ENCODE measurements around the gene FHL5. TPM values are rescaled to one million over a fixed set of nuclear protein-coding genes. Genes with fewer than 3 reads are reported as not detected.

The FHL5 gene
- polyA plus RNA-seq, 1 donor from 2014 or later, result not detected

DNA sequence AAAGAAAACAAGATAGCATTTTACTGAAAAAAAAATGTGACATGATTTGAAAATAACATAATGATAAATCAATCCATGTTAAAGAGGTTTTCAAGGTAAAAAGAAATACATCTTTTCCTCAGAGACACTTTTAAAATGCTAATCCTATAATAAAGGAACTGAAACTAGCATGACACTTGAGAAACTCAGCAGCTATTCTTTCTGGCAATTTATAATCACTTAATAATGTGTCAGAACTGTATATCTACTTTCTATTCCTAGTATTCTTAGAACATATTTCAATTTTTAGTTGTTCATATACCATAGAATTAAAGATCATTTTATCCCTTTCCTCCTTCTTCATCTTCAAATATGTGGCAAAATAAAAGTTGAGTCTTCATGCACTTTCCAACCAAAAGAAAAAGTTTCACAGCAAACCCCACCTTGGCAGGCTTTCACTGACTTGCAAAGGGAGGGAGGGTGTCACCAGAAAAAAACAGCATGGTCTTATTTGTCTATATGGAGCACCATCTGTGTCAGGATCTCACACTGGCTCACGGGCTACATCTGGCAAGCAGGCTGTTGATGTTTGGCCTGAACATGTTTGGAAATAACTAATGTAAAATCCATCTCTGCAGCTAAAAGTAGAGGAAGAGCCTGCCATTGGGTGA, 48.5 kb downstream of the FHL5 start:
- Histone ChIP-seq H3K27ac (ENCODE audit: low read length) (no peak overlapping the region), H3F3A (ENCODE audit: insufficient read depth, low read length, poor library complexity, severe bottlenecking) (no peaks in the 10 kb centered on the region), H3K36me3 (ENCODE audit: insufficient read depth, low read length) (no peaks in the 10 kb centered on the region), H3K9me2 (ENCODE audit: insufficient read depth, low read length) (no peaks in the 10 kb centered on the region), H3K79me2 (replicated peaks; ENCODE audit: insufficient read depth, low read length) (no peaks in the 10 kb centered on the region), H3K9ac (ENCODE audit: low read length) (no peak overlapping the region), H3K4me3 (ENCODE audit: low read length) (no peak overlapping the region), H2AFZ (ENCODE audit: low read depth, low read length) (no peak overlapping the region), H3K4me2 (ENCODE audit: low read length) (no peak overlapping the region), H3K27me3 (ENCODE audit: insufficient read depth, low read depth, low read length) (no peaks in the 10 kb centered on the region), H4K20me1 (ENCODE audit: insufficient read depth) (no peaks in the 10 kb centered on the region), H3K9me3 (ENCODE audit: low read length) (no peaks in the 10 kb centered on the region)
- TF ChIP-seq EZH2 (IDR thresholded peaks at IDR 0.05; ENCODE audit: borderline replicate concordance, insufficient read depth, low read length, poor library complexity, severe bottlenecking), result no peak
- TF ChIP-seq, protein P1, sequence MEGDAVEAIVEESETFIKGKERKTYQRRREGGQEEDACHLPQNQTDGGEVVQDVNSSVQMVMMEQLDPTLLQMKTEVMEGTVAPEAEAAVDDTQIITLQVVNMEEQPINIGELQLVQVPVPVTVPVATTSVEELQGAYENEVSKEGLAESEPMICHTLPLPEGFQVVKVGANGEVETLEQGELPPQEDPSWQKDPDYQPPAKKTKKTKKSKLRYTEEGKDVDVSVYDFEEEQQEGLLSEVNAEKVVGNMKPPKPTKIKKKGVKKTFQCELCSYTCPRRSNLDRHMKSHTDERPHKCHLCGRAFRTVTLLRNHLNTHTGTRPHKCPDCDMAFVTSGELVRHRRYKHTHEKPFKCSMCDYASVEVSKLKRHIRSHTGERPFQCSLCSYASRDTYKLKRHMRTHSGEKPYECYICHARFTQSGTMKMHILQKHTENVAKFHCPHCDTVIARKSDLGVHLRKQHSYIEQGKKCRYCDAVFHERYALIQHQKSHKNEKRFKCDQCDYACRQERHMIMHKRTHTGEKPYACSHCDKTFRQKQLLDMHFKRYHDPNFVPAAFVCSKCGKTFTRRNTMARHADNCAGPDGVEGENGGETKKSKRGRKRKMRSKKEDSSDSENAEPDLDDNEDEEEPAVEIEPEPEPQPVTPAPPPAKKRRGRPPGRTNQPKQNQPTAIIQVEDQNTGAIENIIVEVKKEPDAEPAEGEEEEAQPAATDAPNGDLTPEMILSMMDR (IDR thresholded peaks at IDR 0.05; ENCODE audit: poor library complexity, severe bottlenecking), result no peak
- TF ChIP-seq, protein P2, sequence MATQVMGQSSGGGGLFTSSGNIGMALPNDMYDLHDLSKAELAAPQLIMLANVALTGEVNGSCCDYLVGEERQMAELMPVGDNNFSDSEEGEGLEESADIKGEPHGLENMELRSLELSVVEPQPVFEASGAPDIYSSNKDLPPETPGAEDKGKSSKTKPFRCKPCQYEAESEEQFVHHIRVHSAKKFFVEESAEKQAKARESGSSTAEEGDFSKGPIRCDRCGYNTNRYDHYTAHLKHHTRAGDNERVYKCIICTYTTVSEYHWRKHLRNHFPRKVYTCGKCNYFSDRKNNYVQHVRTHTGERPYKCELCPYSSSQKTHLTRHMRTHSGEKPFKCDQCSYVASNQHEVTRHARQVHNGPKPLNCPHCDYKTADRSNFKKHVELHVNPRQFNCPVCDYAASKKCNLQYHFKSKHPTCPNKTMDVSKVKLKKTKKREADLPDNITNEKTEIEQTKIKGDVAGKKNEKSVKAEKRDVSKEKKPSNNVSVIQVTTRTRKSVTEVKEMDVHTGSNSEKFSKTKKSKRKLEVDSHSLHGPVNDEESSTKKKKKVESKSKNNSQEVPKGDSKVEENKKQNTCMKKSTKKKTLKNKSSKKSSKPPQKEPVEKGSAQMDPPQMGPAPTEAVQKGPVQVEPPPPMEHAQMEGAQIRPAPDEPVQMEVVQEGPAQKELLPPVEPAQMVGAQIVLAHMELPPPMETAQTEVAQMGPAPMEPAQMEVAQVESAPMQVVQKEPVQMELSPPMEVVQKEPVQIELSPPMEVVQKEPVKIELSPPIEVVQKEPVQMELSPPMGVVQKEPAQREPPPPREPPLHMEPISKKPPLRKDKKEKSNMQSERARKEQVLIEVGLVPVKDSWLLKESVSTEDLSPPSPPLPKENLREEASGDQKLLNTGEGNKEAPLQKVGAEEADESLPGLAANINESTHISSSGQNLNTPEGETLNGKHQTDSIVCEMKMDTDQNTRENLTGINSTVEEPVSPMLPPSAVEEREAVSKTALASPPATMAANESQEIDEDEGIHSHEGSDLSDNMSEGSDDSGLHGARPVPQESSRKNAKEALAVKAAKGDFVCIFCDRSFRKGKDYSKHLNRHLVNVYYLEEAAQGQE (IDR thresholded peaks at IDR 0.05; ENCODE audit: borderline replicate concordance), result no peak
- no peak for TF ChIP-seq SMC3 (conservative IDR thresholded peaks at IDR 0.05; ENCODE audit: poor library complexity)
- TF ChIP-seq MXI1 (conservative IDR thresholded peaks at IDR 0.05; ENCODE audit: poor library complexity, severe bottlenecking), result no peak
- no peak for TF ChIP-seq TAF1 (IDR thresholded peaks at IDR 0.05; ENCODE audit: low read depth)
- no peak for TF ChIP-seq EP300 (conservative IDR thresholded peaks at IDR 0.05; ENCODE audit: poor library complexity, severe bottlenecking)
- no peak for TF ChIP-seq POLR2AphosphoS5 (IDR thresholded peaks at IDR 0.05)
- TF ChIP-seq RAD21 (conservative IDR thresholded peaks at IDR 0.05), result no peak

DNA sequence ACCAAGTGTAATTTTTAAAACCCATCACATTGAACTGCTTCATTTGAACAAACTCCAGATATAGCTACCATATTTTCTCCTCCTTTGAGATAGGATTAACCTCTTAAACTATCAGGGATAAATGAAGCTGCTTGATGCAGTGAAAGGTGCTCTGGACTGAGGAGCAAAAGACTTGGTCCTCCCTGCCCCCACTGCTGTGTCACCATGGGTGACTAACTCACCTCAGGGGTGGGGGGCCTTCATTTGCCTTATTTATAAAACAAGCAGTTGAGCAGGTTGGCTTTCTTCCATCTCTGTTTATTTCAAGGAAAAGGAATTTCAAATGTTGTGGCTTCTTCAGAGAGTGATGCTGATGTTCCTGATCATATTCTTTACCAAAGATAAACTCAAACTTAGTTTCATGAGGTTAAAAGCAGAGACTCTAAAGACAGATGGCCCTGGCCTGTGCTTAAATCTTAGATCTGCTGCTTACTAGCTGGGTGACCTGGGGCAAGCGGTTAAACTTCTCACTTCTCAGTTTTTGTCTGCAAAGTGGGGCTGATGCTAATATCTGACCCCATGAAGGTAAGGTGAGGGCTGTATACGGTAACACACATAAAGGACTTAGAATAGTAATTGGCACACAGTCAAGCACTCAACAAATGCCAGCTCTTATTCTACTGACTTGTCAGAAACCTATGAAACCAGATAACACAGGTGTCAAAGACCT, 50.5 kb downstream of the FHL5 start:
- H3K27ac ChIP-seq (ENCODE audit: low read length), result no peak overlapping the region
- H3K4me3 ChIP-seq (ENCODE audit: low read length), result no peak overlapping the region
- H3K9ac ChIP-seq (ENCODE audit: low read length), result no peak overlapping the region
- H3K9me3 ChIP-seq (ENCODE audit: low read length), result no peaks in the 10 kb centered on the region
- no peaks in the 10 kb centered on the region for H3K36me3 ChIP-seq (ENCODE audit: insufficient read depth, low read length)
- H3K4me2 ChIP-seq (ENCODE audit: low read length), result no peak overlapping the region
- H2AFZ ChIP-seq (ENCODE audit: low read depth, low read length), result no peak overlapping the region
- TF ChIP-seq EP300 (conservative IDR thresholded peaks at IDR 0.05; ENCODE audit: poor library complexity, severe bottlenecking) (no peak), POLR2AphosphoS5 (IDR thresholded peaks at IDR 0.05) (no peak), RAD21 (conservative IDR thresholded peaks at IDR 0.05) (no peak), EZH2 (IDR thresholded peaks at IDR 0.05; ENCODE audit: borderline replicate concordance, insufficient read depth, low read length, poor library complexity, severe bottlenecking) (no peak), TAF1 (IDR thresholded peaks at IDR 0.05; ENCODE audit: low read depth) (no peak), MXI1 (conservative IDR thresholded peaks at IDR 0.05; ENCODE audit: poor library complexity, severe bottlenecking) (no peak), SMC3 (conservative IDR thresholded peaks at IDR 0.05; ENCODE audit: poor library complexity) (no peak)
- TF ChIP-seq, protein P1 (IDR thresholded peaks at IDR 0.05; ENCODE audit: poor library complexity, severe bottlenecking), result no peak
- TF ChIP-seq, protein P2 (IDR thresholded peaks at IDR 0.05; ENCODE audit: borderline replicate concordance), result no peak
- no peaks in the 10 kb centered on the region for H4K20me1 ChIP-seq (ENCODE audit: insufficient read depth)
- H3F3A ChIP-seq (ENCODE audit: insufficient read depth, low read length, poor library complexity, severe bottlenecking), result no peaks in the 10 kb centered on the region
- H3K27me3 ChIP-seq (ENCODE audit: insufficient read depth, low read depth, low read length), result no peaks in the 10 kb centered on the region
- no peaks in the 10 kb centered on the region for H3K79me2 ChIP-seq (replicated peaks; ENCODE audit: insufficient read depth, low read length)
- no peaks in the 10 kb centered on the region for H3K9me2 ChIP-seq (ENCODE audit: insufficient read depth, low read length)

All from neural cell (in vitro differentiated cells).